HL-60 (cell line): ENCODE measurements around the gene RAD9A.

Experiments used
- DNase-seq, 2 experiments: peaks; one replicate each; pipeline ENCODE4 v3.0.0-alpha.2; 2010 to 2020; ENCODE audit warnings: low read depth in 1 of 2, low spot score in 1 of 2
- H3K27ac ChIP-seq: fragments of 250-450 bp; sonication (Bioruptor Pico); replicated peaks from 2 replicates; pipeline ENCODE4 v1.5.1; 2020; ENCODE audit warnings: mild to moderate bottlenecking, moderate library complexity
- H3K27me3 ChIP-seq: fragments of 250-450 bp; sonication (Bioruptor Pico); 2 replicates; pipeline ENCODE4 v1.5.1; 2021; ENCODE audit warnings: mild to moderate bottlenecking, moderate library complexity; ENCODE audit not compliant: insufficient read depth, poor library complexity, severe bottlenecking
- H3K4me3 ChIP-seq: replicated peaks from 2 replicates; pipeline ENCODE4 v1.5.1; 2011; ENCODE audit warnings: mild to moderate bottlenecking, control low read depth, low read length; ENCODE audit not compliant: insufficient read depth
- CTCF ChIP-seq: IDR thresholded peaks from one replicate; pipeline ENCODE4 v1.5.1; 2011; ENCODE audit warnings: low read length, control low read depth, inconsistent platforms; ENCODE audit not compliant: insufficient read depth
- GABPA ChIP-seq: IDR thresholded peaks from 2 replicates; pipeline ENCODE4 v1.6.1; 2012; ENCODE audit warnings: low read depth
- POLR2AphosphoS5 ChIP-seq: IDR thresholded peaks from 2 replicates; pipeline ENCODE4 v1.6.1; 2012; ENCODE audit warnings: low read depth
- REST ChIP-seq: IDR thresholded peaks from 2 replicates; pipeline ENCODE4 v1.6.1; 2012; ENCODE audit warnings: low read depth; ENCODE audit not compliant: insufficient replicate concordance
- SPI1 ChIP-seq: IDR thresholded peaks from 2 replicates; pipeline ENCODE4 v1.6.1; 2012; ENCODE audit warnings: low read depth, mild to moderate bottlenecking, borderline replicate concordance

RAD9A gene

GRCh38 chr11:67420147-67420645 is 28.4 kb downstream of the RAD9A start:
- Histone ChIP-seq H3K27me3 (no peaks in the 10 kb centered on the region), H3K27ac (no peak overlapping the region), H3K4me3 (peak overlapping the region; percentile 27)
- no peak for DNase-seq
- TF ChIP-seq GABPA (no peak), CTCF (no peak), SPI1 (no peak), REST (no peak), POLR2AphosphoS5 (no peak)

- Histone ChIP-seq H3K4me3 (peak overlapping the region; percentile 35), H3K27me3 (no peaks in the 10 kb centered on the region), H3K27ac (no peak overlapping the region)
- DNase-seq, result peak; percentile 86 to 95
- TF ChIP-seq CTCF, result no peak
- no peak for TF ChIP-seq REST
- no peak for TF ChIP-seq SPI1
- no peak; the same call in 1 of the 2 replicates for TF ChIP-seq POLR2AphosphoS5
- TF ChIP-seq GABPA, result no peak
These were observed 29.1 kb downstream of the RAD9A start for GRCh38 chr11:67420646-67421429.

- Histone ChIP-seq H3K4me3 (peak overlapping the region; percentile 35), H3K27me3 (no peaks in the 10 kb centered on the region), H3K27ac (no peak overlapping the region)
- DNase-seq, result no peak
- TF ChIP-seq GABPA (no peak), CTCF (no peak), SPI1 (no peak), REST (no peak), POLR2AphosphoS5 (no peak)
These were observed 29.7 kb downstream of the RAD9A start for GRCh38 chr11:67421430-67422031.
